Panc1 (cell line): Measurements from ENCODE around the gene OR13A1. TPM values are rescaled to one million over a fixed set of nuclear protein-coding genes. Genes with fewer than 3 reads are reported as not detected.
"Not testable (repeated sequence)": the region's sequence is repeated elsewhere in the genome, so short reads cannot be mapped to it uniquely, and the experiment has no call there.

Experiments used
- ATAC-seq: fragments of 200-7000 bp; cut with Tn5 transposase; 2 replicates; pipeline ENCODE4 v1.9.1; 2020; ENCODE audit warnings: mild to moderate bottlenecking, moderate library complexity
- BruUV-seq: library from RNA; stranded (reverse); fragments of 400-500 nt; replicated peaks from 2 replicates; lab custom pipeline; 2021; lab: Mats Ljungman, UMichigan
- CTCF ChIA-PET: fragments of 300-600 bp; sonication (Branson Sonifier 250); formaldehyde crosslinking; loops from one replicate; lab custom pipeline; 2022; ENCODE audit warnings: antibody characterized with exemption; lab: Charles Lee
- POLR2A ChIA-PET: fragments of 300-600 bp; sonication (Branson Sonifier 250); formaldehyde crosslinking; loops from one replicate; lab custom pipeline; 2022; ENCODE audit warnings: antibody characterized with exemption; lab: Charles Lee
- DNase-seq: peaks from one replicate; pipeline ENCODE4 v3.0.0-alpha.2; 2010; ENCODE audit warnings: low read depth, low spot score
- H3K27ac ChIP-seq: 2 replicates; pipeline ENCODE4 v1.5.1; 2011; ENCODE audit warnings: mild to moderate bottlenecking, low read length, inconsistent platforms
- H3K27me3 ChIP-seq: fragments of 200-500 bp; sonication (Bioruptor generic); 2 replicates; pipeline ENCODE4 v1.6.0; 2014; ENCODE audit warnings: low read length, inconsistent platforms; ENCODE audit not compliant: control insufficient read depth, insufficient read depth
- H3K36me3 ChIP-seq: fragments of 200-500 bp; sonication (Bioruptor generic); 2 replicates; pipeline ENCODE4 v1.5.1; 2014; ENCODE audit warnings: inconsistent platforms, mild to moderate bottlenecking, low read length, moderate library complexity; ENCODE audit not compliant: control insufficient read depth, insufficient read depth
- H3K4me1 ChIP-seq: 2 replicates; pipeline ENCODE4 v1.5.1; 2011; ENCODE audit warnings: inconsistent platforms, mild to moderate bottlenecking, low read length, moderate library complexity; ENCODE audit not compliant: control insufficient read depth, insufficient read depth
- H3K4me3 ChIP-seq, 2 experiments: 2 replicates each; pipeline ENCODE4 v1.5.1; 2011 to 2012; ENCODE audit warnings: low read depth in 2 of 2, low read length in 2 of 2, mild to moderate bottlenecking in 2 of 2, inconsistent platforms in 1 of 2, moderate library complexity in 1 of 2
- H3K9me3 ChIP-seq: fragments of 200-500 bp; sonication (Bioruptor generic); 2 replicates; pipeline ENCODE4 v1.5.1; 2014; ENCODE audit warnings: low read depth, mild to moderate bottlenecking, inconsistent platforms, low read length, moderate library complexity; ENCODE audit not compliant: control insufficient read depth, insufficient read depth
- POLR2AphosphoS5 ChIP-seq: IDR thresholded peaks from 2 replicates; pipeline ENCODE4 v1.6.1; 2012; ENCODE audit warnings: mild to moderate bottlenecking, low read depth, low read length, moderate library complexity
- SIN3A ChIP-seq: IDR thresholded peaks from 2 replicates; pipeline ENCODE4 v1.6.1; 2012; ENCODE audit warnings: low read depth, mild to moderate bottlenecking, low read length, moderate library complexity, borderline replicate concordance; ENCODE audit not compliant: insufficient read depth
- TCF7L2 ChIP-seq: IDR thresholded peaks from 2 replicates; pipeline ENCODE4 v1.6.1; 2011; ENCODE audit warnings: mild to moderate bottlenecking, low read depth, low read length, inconsistent platforms
- in situ Hi-C: cut with HindIII; loops from 2 replicates; pipeline ENCODE4 v1.10.0; 2016; ENCODE audit warnings: low sequenced_read_pairs, low pct_unique_long_range_greater_than_20kb
- intact Hi-C: fragments of 100-400 bp; cut with micrococcal nuclease; formaldehyde crosslinking; loops from one replicate; pipeline ENCODE4 v1.10.0; 2022; ENCODE audit not compliant: unreplicated experiment
- total RNA-seq: library from RNA; stranded (reverse); gene quantifications from one replicate; pipeline ENCODE4 v1.2.1, GENCODE V29; 2021; ENCODE audit not compliant: unreplicated experiment
- TF ChIP-seq, protein P1 (sequence below): fragments of 450-650 bp; IDR thresholded peaks from 2 replicates; pipeline ENCODE4 v1.5.1; 2017; ENCODE audit warnings: mild to moderate bottlenecking
- TF ChIP-seq, protein P2 (sequence below), 2 experiments: IDR thresholded peaks; 2 replicates each; pipeline ENCODE4 v1.6.1; 2011 to 2012; ENCODE audit warnings: low read depth in 2 of 2, control low read depth in 1 of 2, low read length in 1 of 2, mild to moderate bottlenecking in 1 of 2, moderate library complexity in 1 of 2; ENCODE audit not compliant: insufficient read depth in 1 of 2

The OR13A1 gene
- total RNA-seq, 1 experiment from 2014 or later: not detected

DNA sequence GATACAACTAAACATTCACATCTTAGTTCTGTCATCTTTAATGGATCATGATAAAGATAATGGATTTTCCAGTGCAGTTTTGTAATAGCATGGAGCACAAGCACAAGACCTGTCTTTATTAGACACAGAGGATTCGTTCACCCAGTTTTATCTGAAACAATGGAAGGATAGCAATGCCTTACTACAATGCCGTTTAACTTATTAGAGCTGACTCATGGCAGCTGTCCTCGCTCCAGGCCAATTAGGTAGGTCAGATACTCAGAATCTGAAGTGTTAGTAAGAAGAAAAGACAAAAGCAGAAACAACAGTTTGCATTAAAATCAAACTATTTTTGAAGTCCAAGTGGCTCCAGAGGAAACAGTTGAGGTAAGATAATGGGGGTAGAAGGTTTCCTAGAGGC lies 12.8 kb downstream of the OR13A1 start:
- TF ChIP-seq, protein P1, sequence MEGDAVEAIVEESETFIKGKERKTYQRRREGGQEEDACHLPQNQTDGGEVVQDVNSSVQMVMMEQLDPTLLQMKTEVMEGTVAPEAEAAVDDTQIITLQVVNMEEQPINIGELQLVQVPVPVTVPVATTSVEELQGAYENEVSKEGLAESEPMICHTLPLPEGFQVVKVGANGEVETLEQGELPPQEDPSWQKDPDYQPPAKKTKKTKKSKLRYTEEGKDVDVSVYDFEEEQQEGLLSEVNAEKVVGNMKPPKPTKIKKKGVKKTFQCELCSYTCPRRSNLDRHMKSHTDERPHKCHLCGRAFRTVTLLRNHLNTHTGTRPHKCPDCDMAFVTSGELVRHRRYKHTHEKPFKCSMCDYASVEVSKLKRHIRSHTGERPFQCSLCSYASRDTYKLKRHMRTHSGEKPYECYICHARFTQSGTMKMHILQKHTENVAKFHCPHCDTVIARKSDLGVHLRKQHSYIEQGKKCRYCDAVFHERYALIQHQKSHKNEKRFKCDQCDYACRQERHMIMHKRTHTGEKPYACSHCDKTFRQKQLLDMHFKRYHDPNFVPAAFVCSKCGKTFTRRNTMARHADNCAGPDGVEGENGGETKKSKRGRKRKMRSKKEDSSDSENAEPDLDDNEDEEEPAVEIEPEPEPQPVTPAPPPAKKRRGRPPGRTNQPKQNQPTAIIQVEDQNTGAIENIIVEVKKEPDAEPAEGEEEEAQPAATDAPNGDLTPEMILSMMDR: no peak
- TF ChIP-seq SIN3A: no peak
- no peak for TF ChIP-seq POLR2AphosphoS5
- no peak for TF ChIP-seq TCF7L2
- TF ChIP-seq, protein P2, sequence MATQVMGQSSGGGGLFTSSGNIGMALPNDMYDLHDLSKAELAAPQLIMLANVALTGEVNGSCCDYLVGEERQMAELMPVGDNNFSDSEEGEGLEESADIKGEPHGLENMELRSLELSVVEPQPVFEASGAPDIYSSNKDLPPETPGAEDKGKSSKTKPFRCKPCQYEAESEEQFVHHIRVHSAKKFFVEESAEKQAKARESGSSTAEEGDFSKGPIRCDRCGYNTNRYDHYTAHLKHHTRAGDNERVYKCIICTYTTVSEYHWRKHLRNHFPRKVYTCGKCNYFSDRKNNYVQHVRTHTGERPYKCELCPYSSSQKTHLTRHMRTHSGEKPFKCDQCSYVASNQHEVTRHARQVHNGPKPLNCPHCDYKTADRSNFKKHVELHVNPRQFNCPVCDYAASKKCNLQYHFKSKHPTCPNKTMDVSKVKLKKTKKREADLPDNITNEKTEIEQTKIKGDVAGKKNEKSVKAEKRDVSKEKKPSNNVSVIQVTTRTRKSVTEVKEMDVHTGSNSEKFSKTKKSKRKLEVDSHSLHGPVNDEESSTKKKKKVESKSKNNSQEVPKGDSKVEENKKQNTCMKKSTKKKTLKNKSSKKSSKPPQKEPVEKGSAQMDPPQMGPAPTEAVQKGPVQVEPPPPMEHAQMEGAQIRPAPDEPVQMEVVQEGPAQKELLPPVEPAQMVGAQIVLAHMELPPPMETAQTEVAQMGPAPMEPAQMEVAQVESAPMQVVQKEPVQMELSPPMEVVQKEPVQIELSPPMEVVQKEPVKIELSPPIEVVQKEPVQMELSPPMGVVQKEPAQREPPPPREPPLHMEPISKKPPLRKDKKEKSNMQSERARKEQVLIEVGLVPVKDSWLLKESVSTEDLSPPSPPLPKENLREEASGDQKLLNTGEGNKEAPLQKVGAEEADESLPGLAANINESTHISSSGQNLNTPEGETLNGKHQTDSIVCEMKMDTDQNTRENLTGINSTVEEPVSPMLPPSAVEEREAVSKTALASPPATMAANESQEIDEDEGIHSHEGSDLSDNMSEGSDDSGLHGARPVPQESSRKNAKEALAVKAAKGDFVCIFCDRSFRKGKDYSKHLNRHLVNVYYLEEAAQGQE (IDR thresholded peaks at IDR 0.05; ENCODE audit: insufficient read depth in 1 of 2, low read depth in 2 of 2, low read length in 1 of 2): no peak
- in situ Hi-C loops: no loop called here
- DNase-seq (no peak), ATAC-seq (no peak)
- H3K9me3 ChIP-seq: no peaks in the 10 kb centered on the region
- no peaks in the 10 kb centered on the region for H3K4me1 ChIP-seq
- H3K27me3 ChIP-seq: peaks cover 31% of the 10 kb centered on the region
- no peak overlapping the region for H3K27ac ChIP-seq
- intact Hi-C loops: no loop called here
- no TSS peak for BruUV-seq
- no peaks in the 10 kb centered on the region for H3K36me3 ChIP-seq
- CTCF ChIA-PET: no interaction called here
- no peak overlapping the region for H3K4me3 ChIP-seq
- POLR2A ChIA-PET: no interaction called here

DNA sequence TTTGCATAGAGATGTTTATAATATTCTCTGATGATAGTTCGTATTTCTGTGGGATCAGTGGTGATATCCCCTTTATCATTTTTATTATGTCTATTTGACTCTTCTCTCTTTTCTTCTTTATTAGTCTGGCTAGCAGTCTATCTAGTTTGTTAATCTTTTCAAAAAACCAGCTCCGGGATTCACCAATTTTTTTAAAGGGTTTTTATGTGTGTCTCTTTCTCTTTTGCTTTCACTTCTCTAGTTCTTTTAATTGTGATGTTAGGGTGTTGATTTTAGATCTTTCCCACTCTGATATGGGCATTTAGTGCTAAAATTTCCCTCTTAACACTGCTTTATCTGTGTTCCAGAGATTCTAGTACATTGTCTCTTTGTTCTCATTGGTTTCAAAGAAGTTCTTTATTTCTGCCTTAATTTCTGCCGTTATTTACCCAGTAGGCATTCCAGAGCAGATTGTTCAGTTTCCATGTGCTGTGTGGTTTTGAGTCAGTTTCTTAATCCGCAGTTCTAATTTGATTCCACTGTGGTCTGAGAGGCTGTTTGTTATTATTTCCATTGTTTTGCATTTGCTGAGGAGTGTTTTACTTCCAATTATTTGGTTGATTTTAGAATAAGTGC lies 17.0 kb downstream of the OR13A1 start:
- H3K4me3 ChIP-seq, in situ Hi-C loops, H3K9me3 ChIP-seq, POLR2A ChIA-PET, H3K4me1 ChIP-seq, ATAC-seq, DNase-seq, H3K36me3 ChIP-seq, H3K27ac ChIP-seq, intact Hi-C loops, BruUV-seq: not testable (repeated sequence)
- CTCF ChIA-PET: interaction anchor here (0.6 kb wide), 1 partner anchor 435 kb away, joined by 5 read pairs; no protein-coding TSS in a partner anchor
- H3K27me3 ChIP-seq: peaks cover 18% of the 10 kb centered on the region

DNA sequence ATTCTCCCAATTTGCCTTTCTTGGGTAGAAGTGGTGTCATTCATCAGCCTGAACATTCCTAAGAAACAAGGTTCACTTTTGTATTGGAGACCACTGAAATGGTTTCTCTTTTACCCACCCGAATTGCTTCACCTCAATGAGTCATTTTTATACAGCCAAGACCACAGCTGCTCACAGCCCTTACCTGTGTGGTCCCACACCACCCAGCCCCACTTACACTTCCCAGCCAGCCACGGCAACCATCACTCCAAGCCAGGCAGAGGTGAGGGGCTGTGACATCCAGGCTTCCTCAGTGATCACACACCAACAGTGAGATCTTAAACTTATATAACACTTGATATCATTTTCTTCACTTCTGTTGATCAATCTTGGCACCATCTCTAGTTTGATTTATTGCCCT lies 20.7 kb downstream of the OR13A1 start:
- ATAC-seq (no peak), DNase-seq (no peak)
- TF ChIP-seq TCF7L2 (no peak), SIN3A (no peak)
- TF ChIP-seq, protein P1: no peak
- TF ChIP-seq, protein P2 (IDR thresholded peaks at IDR 0.05; ENCODE audit: insufficient read depth in 1 of 2, low read depth in 2 of 2, low read length in 1 of 2): no peak
- in situ Hi-C loops (no loop called here), intact Hi-C loops (no loop called here)
- peaks cover 4% of the 10 kb centered on the region; the same call in 1 of the 2 replicates for H3K27me3 ChIP-seq
- H3K36me3 ChIP-seq: no peaks in the 10 kb centered on the region
- ChIA-PET CTCF (no interaction called here), POLR2A (no interaction called here)
- no peak overlapping the region for H3K27ac ChIP-seq
- H3K4me1 ChIP-seq: no peaks in the 10 kb centered on the region
- H3K9me3 ChIP-seq: no peaks in the 10 kb centered on the region
- BruUV-seq: no TSS peak
- H3K4me3 ChIP-seq: no peak overlapping the region
